K562 (cell line): ENCODE data around the gene PYGO2. TPM values are rescaled to one million over a fixed set of nuclear protein-coding genes. Genes with fewer than 3 reads are reported as not detected.

Experiments used
- AFF1 ChIP-seq, 2 experiments: fragments of 450-650 bp; IDR thresholded peaks; 2 replicates each; pipeline ENCODE4 v1.6.1; 2018; ENCODE audit warnings: mild to moderate bottlenecking in 2 of 2, low read depth in 1 of 2; ENCODE audit not compliant: partially characterized antibody in 2 of 2
- CEBPG ChIP-seq, 3 experiments: fragments of 200-800 bp in 1 of 3; sonication (Bioruptor generic) in 1 of 3; sonication (generic) in 1 of 3; formaldehyde crosslinking in 1 of 3; IDR thresholded peaks in 2 of 3; conservative IDR thresholded peaks in 1 of 3; 2 replicates each; pipeline versions ENCODE4 v1.6.1 to v1.8.0; 2016 to 2022; ENCODE audit warnings: missing compliant biosample characterization in 2 of 3, missing genetic modification characterization in 2 of 3, mild to moderate bottlenecking in 1 of 3, missing genetic modification reagents in 1 of 3
- CTBP1 ChIP-seq: fragments of 450-650 bp; IDR thresholded peaks from 2 replicates; pipeline ENCODE4 v1.6.1; 2016; ENCODE audit warnings: borderline replicate concordance
- DLX4 ChIP-seq: fragments of 250-450 bp; sonication (Bioruptor Pico); IDR thresholded peaks from 2 replicates; pipeline ENCODE4 v1.6.1; 2021; ENCODE audit warnings: mild to moderate bottlenecking
- GABPA ChIP-seq: fragments of 200-800 bp; sonication (Bioruptor generic); conservative IDR thresholded peaks from 2 replicates; pipeline ENCODE4 v1.6.1; 2016; ENCODE audit warnings: low read depth, missing genetic modification characterization, missing compliant biosample characterization
- HMBOX1 ChIP-seq: sonication (generic); IDR thresholded peaks from 2 replicates; pipeline ENCODE4 v1.6.1; 2016
- KAT8 ChIP-seq: fragments of 450-650 bp; IDR thresholded peaks from 2 replicates; pipeline ENCODE4 v1.6.1; 2016; ENCODE audit warnings: low read depth, mild to moderate bottlenecking
- PREB ChIP-seq: sonication (generic); formaldehyde crosslinking; IDR thresholded peaks from 2 replicates; pipeline ENCODE4 v1.8.1; 2023; ENCODE audit warnings: mild to moderate bottlenecking, missing genetic modification reagents
- RREB1 ChIP-seq: fragments of 250-450 bp; sonication (Bioruptor Pico); IDR thresholded peaks from 2 replicates; pipeline ENCODE4 v1.4.0; 2020
- SIN3A ChIP-seq, 2 experiments: fragments of 150-350 bp in 1 of 2; IDR thresholded peaks; 2 replicates each; pipeline ENCODE4 v1.6.1; 2011 to 2016; ENCODE audit warnings: borderline replicate concordance in 2 of 2, low read depth in 2 of 2, low read length in 2 of 2, mild to moderate bottlenecking in 2 of 2, moderate library complexity in 2 of 2; ENCODE audit not compliant: control insufficient read depth in 1 of 2
- SP2 ChIP-seq: IDR thresholded peaks from 2 replicates; pipeline ENCODE4 v1.6.1; 2011; ENCODE audit warnings: mild to moderate bottlenecking, low read depth, low read length, moderate library complexity; ENCODE audit not compliant: poor library complexity, severe bottlenecking; ENCODE audit errors: extremely low read depth
- ZEB2 ChIP-seq: fragments of 450-650 bp; IDR thresholded peaks from 2 replicates; pipeline ENCODE4 v1.6.1; 2016
- ZNF3 ChIP-seq: fragments of 250-450 bp; sonication (Bioruptor Pico); IDR thresholded peaks from 2 replicates; pipeline ENCODE4 v1.5.0; 2021; ENCODE audit warnings: mild to moderate bottlenecking, moderate library complexity
- polyA plus RNA-seq, 8 experiments: library from polyadenylated mRNA; depleted of rRNA in 4 of 8; stranded (reverse) in 5 of 8; unstranded in 3 of 8; fragments of >200 nt; fragmentation: Nextera tagmentation in 2 of 8; fragmentation: Illumina TruSeq in 1 of 8; extraction: Ambion mirVana in 2 of 8; extraction: Trizol in 1 of 8; gene quantifications; 2 replicates each; pipeline versions ENCODE4 v1.2.1 to v1.2.3, GENCODE V29; 2011 to 2014; ENCODE audit warnings: inconsistent platforms in 1 of 8, missing spikeins in 1 of 8
- total RNA-seq, 7 experiments: library from RNA; depleted of rRNA in 6 of 7; stranded (reverse); fragments of >200 nt in 6 of 7; fragmentation: Illumina TruSeq in 2 of 7; extraction: Trizol in 2 of 7; gene quantifications; 2 replicates each; pipeline versions ENCODE4 v1.2.1 to v1.2.3, GENCODE V29; 2011 to 2021; ENCODE audit warnings: low replicate concordance in 1 of 7

Gene PYGO2
- total and polyA plus RNA-seq, 9 of the 15 experiments (the other 6 are each of a cell fraction or from before 2014, with no cell fraction given): 8.3 to 36.2 (median 18.2) TPM

GRCh38 chr1:154974808-154975408 lies 13.3 kb upstream of the PYGO2 start (continued):
- TF ChIP-seq PREB (CRISPR knock-in tag) (0 out of 2 replicates have a peak, but pooled peaks have one; percentile 59), DLX4 (CRISPR knock-in tag) (no peak), ZNF3 (no peak), RREB1 (CRISPR knock-in tag) (no peak), CTBP1 (peak; percentile 16; the same call in 1 of the 2 replicates), HMBOX1 (no peak; the same call in 1 of the 2 replicates), AFF1 (IDR thresholded peaks at IDR 0.05; ENCODE audit: low read depth in 1 of 2, partially characterized antibody in 2 of 2) (peak in 1 of 2 experiments; percentile 19), SIN3A (IDR thresholded peaks at IDR 0.05; ENCODE audit: borderline replicate concordance in 2 of 2, control insufficient read depth in 1 of 2, low read depth in 2 of 2, low read length in 2 of 2) (no peak), CEBPG (CRISPR knock-in tag; IDR thresholded peaks at IDR 0.05) (peak; percentile 8; the same call in 1 of the 2 replicates), CEBPG (tag; conservative IDR thresholded peaks at IDR 0.05 in 1 of 2, IDR thresholded peaks at IDR 0.05 in 1 of 2) (no peak), KAT8 (no peak), SP2 (no peak), GABPA (tag) (no peak), ZEB2 (no peak; the same call in 1 of the 2 replicates)
